ENCODE results near the gene SLC29A1. TPM values are rescaled to one million over a fixed set of nuclear protein-coding genes. Genes with fewer than 3 reads are reported as not detected.

The SLC29A1 gene
- total and polyA plus RNA-seq, 2 donors (not counting 3 experiments of a cell fraction or from before 2014, with no cell fraction given) = 202 to 539 TPM

DNA sequence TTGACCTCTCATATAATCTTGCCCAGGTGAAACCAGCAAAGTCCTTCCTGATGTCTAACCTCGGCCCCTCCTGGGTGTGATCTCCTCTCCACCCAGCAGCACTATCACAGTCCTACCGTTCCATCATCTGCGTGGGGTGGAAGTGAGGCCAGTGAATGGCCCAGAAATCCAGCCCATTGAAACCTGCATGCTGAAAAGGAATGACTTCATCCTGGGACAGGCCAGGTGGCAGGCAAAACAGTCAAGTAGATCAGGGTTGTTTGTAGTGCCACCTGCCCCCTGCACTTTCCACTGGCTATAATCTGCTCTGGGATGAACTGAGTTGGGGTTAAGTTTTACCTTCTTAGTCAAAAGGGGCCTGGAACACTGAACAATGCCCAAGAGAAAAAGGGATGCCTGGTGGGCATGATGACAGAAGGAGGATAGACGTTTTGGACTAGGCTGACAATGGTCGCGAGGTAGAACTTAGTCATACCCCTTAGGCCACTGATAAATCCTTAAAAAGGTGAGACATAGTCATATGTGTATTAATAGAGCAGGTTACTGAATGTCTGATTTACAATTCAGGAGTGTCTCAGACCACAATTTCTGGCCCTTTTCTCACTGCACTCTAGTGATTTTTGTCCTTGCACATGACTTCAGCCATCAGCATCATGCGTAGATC is 15.4 kb downstream of the SLC29A1 start:
- no peak for TF ChIP-seq EZH2 (IDR thresholded peaks at IDR 0.05; ENCODE audit: borderline replicate concordance, low read depth, low read length, severe bottlenecking)
- dilution Hi-C loops (cut with MboI; ENCODE audit: extremely low pct_ligation_motif_present, low sequenced_read_pairs) = loop anchor here (10.0 kb wide), 1 partner anchor 134 kb away; no protein-coding TSS in a partner anchor

DNA sequence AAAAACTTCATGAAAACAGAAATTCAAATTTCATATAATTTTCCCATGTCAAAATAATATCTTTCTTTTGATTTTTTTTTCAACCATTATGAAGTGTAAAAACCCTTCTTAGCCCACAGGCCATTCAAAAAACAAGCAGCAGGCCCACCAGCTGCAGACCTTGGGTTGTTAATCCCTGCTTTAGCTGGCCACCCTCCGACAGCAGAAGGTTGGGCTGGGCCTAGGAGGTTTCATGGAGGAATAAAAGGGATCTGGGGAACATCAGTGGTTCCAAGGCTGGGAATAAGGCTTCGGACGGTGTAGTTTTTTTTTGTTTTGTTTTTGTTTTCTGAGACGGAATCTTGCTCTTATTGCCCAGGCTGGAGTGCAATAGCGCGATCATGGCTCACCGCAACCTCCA is 19.9 kb downstream of the SLC29A1 start:
- H3K36me3 ChIP-seq (ENCODE audit: control insufficient read depth in 2 of 2, extremely low read depth in 1 of 2, insufficient read depth in 2 of 2, low read length in 2 of 2) = no peaks in the 10 kb centered on the region
- H3K4me2 ChIP-seq (ENCODE audit: insufficient read depth, low read length) = no peak overlapping the region
- H3K4me3 ChIP-seq (replicated peaks in 1 of 3; ENCODE audit: insufficient read depth in 1 of 3, low read depth in 1 of 3, low read length in 3 of 3) = no peak overlapping the region
- intact Hi-C loops (cut with micrococcal nuclease) (no loop called here), dilution Hi-C loops (cut with MboI; ENCODE audit: extremely low pct_ligation_motif_present, low sequenced_read_pairs) (no loop called here)
- ChIA-PET POLR2A (no interaction called here), CTCF (interaction anchor here (1.6 to 5.4 kb wide), 4 partner anchors 13 to 71 kb away, joined by 4 to 38 read pairs (median 12); partner anchors contain the start of gene SLC35B2)
- no peaks in the 10 kb centered on the region for H3K27me3 ChIP-seq (ENCODE audit: control insufficient read depth in 2 of 2, insufficient read depth in 2 of 2, low read length in 2 of 2)
- H3K9ac ChIP-seq (replicated peaks; ENCODE audit: extremely low read depth, insufficient read depth, low read length) = no peak overlapping the region
- H3K4me1 ChIP-seq (ENCODE audit: control insufficient read depth, extremely low read depth, insufficient read depth, low read length) = peaks cover 2% of the 10 kb centered on the region
- peaks cover 15% of the 10 kb centered on the region for H3K79me2 ChIP-seq (ENCODE audit: control insufficient read depth, insufficient read depth, low read length)
- DNase-seq (ENCODE audit: low read depth, low spot score) (no peak), FAIRE-seq (no peak)
- TF ChIP-seq GATA2 (IDR thresholded peaks at IDR 0.05; ENCODE audit: insufficient read depth, insufficient read length, low read depth, low read length) (no peak), JUN (IDR thresholded peaks at IDR 0.05; ENCODE audit: borderline replicate concordance, insufficient read depth, insufficient read length, low read depth) (no peak), POLR2AphosphoS5 (IDR thresholded peaks at IDR 0.05; ENCODE audit: insufficient read depth, low read depth, low read length) (no peak), FOS (IDR thresholded peaks at IDR 0.05; ENCODE audit: borderline replicate concordance, insufficient read depth, low read length) (no peak), POLR2A (IDR thresholded peaks at IDR 0.05; ENCODE audit: low read depth, low read length) (no peak), EZH2 (IDR thresholded peaks at IDR 0.05; ENCODE audit: borderline replicate concordance, low read depth, low read length, severe bottlenecking) (no peak), MYC (IDR thresholded peaks at IDR 0.05; ENCODE audit: low read depth, low read length) (no peak)
- TF ChIP-seq, protein P1, sequence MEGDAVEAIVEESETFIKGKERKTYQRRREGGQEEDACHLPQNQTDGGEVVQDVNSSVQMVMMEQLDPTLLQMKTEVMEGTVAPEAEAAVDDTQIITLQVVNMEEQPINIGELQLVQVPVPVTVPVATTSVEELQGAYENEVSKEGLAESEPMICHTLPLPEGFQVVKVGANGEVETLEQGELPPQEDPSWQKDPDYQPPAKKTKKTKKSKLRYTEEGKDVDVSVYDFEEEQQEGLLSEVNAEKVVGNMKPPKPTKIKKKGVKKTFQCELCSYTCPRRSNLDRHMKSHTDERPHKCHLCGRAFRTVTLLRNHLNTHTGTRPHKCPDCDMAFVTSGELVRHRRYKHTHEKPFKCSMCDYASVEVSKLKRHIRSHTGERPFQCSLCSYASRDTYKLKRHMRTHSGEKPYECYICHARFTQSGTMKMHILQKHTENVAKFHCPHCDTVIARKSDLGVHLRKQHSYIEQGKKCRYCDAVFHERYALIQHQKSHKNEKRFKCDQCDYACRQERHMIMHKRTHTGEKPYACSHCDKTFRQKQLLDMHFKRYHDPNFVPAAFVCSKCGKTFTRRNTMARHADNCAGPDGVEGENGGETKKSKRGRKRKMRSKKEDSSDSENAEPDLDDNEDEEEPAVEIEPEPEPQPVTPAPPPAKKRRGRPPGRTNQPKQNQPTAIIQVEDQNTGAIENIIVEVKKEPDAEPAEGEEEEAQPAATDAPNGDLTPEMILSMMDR (IDR thresholded peaks at IDR 0.05; ENCODE audit: extremely low read depth in 1 of 2, insufficient read depth in 1 of 2, low read depth in 1 of 2, low read length in 2 of 2) = no peak
- TF ChIP-seq, protein P2, sequence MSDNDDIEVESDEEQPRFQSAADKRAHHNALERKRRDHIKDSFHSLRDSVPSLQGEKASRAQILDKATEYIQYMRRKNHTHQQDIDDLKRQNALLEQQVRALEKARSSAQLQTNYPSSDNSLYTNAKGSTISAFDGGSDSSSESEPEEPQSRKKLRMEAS (IDR thresholded peaks at IDR 0.05; ENCODE audit: insufficient read depth, insufficient read length) = no peak
- BruUV-seq (replicated peaks) = no TSS peak
- H3K27ac ChIP-seq (ENCODE audit: insufficient read depth, low read depth, low read length) = no peak overlapping the region
- H3K9me1 ChIP-seq (replicated peaks; ENCODE audit: control insufficient read depth, extremely low read depth, insufficient read depth, low read length) = no peaks in the 10 kb centered on the region
- H4K20me1 ChIP-seq (replicated peaks; ENCODE audit: control insufficient read depth, extremely low read depth, insufficient read depth, low read length) = peaks cover 1% of the 10 kb centered on the region
- H2AFZ ChIP-seq (ENCODE audit: low read depth, low read length) = no peak overlapping the region
- H3K9me3 ChIP-seq (replicated peaks; ENCODE audit: control insufficient read depth, insufficient read depth, low read length) = no peaks in the 10 kb centered on the region

More for the DNA sequence above, 15.4 kb downstream of the SLC29A1 start:
- Histone ChIP-seq H3K4me3 (replicated peaks in 1 of 3; ENCODE audit: insufficient read depth in 1 of 3, low read depth in 1 of 3, low read length in 3 of 3) (no peak overlapping the region), H3K9me1 (replicated peaks; ENCODE audit: control insufficient read depth, extremely low read depth, insufficient read depth, low read length) (no peaks in the 10 kb centered on the region), H3K79me2 (ENCODE audit: control insufficient read depth, insufficient read depth, low read length) (no peaks in the 10 kb centered on the region), H3K4me1 (ENCODE audit: control insufficient read depth, extremely low read depth, insufficient read depth, low read length) (peaks cover 33% of the 10 kb centered on the region), H3K27me3 (ENCODE audit: control insufficient read depth in 2 of 2, insufficient read depth in 2 of 2, low read length in 2 of 2) (no peaks in the 10 kb centered on the region), H3K9ac (replicated peaks; ENCODE audit: extremely low read depth, insufficient read depth, low read length) (no peak overlapping the region), H2AFZ (ENCODE audit: low read depth, low read length) (no peak overlapping the region), H3K27ac (ENCODE audit: insufficient read depth, low read depth, low read length) (no peak overlapping the region), H4K20me1 (replicated peaks; ENCODE audit: control insufficient read depth, extremely low read depth, insufficient read depth, low read length) (no peaks in the 10 kb centered on the region), H3K4me2 (ENCODE audit: insufficient read depth, low read length) (no peak overlapping the region), H3K36me3 (ENCODE audit: control insufficient read depth in 2 of 2, extremely low read depth in 1 of 2, insufficient read depth in 2 of 2, low read length in 2 of 2) (peaks cover 7 to 9% of the 10 kb centered on the region in 2 experiments), H3K9me3 (replicated peaks; ENCODE audit: control insufficient read depth, insufficient read depth, low read length) (no peaks in the 10 kb centered on the region)
- intact Hi-C loops (cut with micrococcal nuclease) = loop anchor here (1.0 kb wide), 1 partner anchor 7 kb away; no protein-coding TSS in a partner anchor
- FAIRE-seq = no peak
- ChIA-PET CTCF (interaction anchor here (2.1 to 7.2 kb wide), 2 partner anchors 64 to 142 kb away, joined by 16 to 148 read pairs; no protein-coding TSS in a partner anchor), POLR2A (no interaction called here)
- no peak for DNase-seq (ENCODE audit: low read depth, low spot score)
- BruUV-seq (replicated peaks) = no TSS peak
